Left hindlimb (tissue), 1 donor: ENCODE results near the gene CACNA1C.
"Not testable (repeated sequence)": the region's sequence is repeated elsewhere in the genome, so short reads cannot be mapped to it uniquely, and the experiment has no call there.

Experiments
- DNase-seq: peaks from one replicate; pipeline ENCODE4 v3.0.0-alpha.2; 2018

CACNA1C gene

DNA sequence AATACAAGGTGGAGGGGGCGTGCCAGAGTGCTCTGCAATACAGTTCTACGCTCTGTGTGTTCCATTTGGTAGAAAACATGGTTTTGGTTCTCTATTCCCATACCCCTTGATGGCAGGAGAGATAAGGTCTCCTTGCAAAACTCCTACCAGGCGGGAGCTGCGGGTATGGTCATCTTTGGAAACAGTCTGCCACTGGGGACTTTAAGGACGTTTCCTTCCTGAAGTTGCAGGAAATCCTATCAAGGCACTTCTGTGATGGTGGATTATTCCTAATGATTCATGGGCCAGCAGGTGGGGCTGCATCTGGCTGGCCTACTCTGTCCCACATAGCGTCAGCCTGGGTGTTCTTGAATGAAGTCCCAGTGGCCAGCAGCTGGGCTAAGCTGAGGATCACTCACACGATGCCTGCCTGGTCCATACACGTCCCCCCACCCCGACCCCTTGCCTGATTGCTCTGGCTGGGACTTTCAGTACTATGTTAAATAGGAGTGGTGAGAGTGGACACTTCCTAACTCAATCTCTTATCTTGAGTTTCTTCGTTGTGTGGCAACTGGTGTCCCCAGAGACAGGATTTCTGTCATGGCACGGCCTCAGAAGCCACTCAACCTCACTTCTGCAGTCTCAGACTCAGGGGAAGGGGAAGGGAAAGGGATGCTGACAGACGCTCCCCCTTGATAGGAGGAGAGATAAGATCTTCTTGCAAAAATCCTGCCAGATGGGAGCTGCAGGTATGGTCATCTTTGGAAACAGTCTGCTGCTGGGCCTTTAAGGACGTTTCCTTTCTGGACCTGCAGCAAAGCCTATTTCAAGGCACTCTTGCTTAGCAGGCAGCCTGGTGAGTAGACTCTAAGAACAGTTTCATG, 680.9 kb downstream of the CACNA1C start:
- DNase-seq, result no peak

DNA sequence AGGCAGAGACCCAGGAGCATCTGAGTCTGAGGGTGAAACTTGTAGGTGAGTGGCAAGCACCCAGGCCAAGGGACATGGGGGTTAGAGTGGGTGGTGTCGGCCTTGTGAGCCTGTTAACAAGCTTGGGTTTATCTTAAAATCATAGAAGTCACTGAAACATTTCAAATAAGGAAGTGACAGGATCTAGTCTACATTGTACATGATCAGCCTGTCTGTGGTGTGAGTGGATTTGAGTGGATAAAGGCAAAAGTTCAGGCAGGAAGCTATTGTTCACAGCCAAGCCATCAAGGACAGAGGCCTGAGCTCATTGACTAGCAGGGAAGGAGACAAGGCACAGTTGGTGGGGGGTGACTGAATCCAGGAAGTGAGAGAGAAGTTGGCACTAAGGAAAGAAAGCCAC, 682.6 kb downstream of the CACNA1C start:
- DNase-seq, result no peak

DNA sequence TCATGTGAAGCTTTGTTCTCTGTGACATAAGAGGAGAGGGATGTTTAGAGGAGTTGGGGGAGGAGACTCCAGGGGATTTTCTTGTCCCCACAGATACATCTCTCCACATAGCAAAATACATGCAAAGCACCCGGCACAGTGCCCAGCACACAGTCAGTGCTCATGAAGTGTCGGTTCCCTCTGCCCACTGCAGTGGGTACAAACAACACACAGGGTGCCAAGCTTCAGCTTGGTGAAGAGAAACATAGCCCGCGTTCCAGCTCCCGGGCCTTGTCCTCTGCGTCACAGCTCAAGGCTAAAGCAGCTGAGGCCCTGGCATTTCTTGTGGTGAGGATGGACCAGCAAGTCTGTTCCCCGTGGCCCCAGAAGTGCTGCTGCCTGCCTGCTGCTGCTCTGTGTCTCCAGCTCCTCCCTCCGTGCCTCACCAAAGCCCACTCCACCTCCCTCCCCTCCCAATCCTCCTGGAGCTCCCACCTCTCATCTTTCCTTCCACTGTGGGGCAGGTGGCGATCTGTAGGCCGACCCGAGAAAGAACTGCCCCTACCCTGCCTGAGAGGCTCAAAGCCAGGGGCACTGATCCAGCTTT, 685.0 kb downstream of the CACNA1C start:
- DNase-seq, result no peak

DNA sequence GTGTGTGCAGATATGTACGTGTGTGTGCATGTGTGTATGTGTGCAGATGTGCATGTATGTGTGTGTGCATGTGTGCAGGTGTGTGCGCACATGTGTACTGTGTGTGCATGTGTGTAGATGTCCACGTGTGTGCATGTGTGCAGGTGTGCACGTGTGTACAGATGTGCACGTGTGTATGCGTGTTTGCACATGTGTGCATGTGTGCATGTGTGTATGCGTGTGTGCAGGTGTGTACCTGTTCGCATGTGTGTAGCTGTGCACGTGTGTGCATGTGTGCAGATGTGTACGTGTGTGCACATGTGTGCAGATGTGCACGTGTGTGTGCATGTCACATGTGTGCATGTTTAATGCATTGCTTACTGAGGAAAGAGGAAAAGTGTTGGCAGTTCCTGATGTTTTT, 686.3 kb downstream of the CACNA1C start:
- DNase-seq, result no peak

DNA sequence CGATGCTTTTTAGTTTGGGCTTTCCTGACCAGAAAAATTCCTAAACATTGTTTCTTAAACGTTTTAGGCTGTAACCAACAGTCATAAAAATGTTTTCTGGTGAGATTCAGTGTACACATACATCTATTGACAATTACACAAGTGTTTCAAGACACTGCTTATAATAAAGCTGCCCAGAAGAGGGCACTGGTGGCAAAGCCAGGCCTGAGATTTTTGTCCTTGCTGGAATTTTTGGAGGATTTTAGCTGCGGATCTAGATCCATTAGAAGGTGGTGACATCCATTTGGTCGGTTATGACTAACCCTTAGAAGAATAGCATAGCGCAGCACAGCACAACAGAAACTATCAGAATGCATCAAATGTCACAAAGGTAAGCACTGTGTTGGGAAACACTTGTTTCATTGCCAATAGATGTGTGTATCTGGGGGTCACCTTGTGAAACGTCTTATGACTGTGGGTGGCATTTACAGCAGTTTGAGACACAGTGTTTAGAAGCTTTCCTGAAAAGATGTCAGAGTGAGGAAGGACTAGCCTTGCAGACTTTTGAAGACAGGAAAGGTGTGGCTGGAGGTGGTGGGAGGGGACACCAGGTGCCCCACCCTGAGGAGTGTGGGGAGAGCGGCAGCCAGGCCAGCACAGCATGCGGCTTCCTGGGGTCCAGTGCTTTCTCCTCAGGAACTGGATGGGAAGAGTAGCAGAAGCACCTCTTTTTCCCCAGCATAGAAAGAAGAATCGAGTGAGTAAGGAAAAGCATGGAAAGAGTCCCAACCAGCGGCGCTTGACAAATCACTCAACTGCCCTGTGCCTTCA, 687.2 kb downstream of the CACNA1C start:
- DNase-seq, result no peak

DNA sequence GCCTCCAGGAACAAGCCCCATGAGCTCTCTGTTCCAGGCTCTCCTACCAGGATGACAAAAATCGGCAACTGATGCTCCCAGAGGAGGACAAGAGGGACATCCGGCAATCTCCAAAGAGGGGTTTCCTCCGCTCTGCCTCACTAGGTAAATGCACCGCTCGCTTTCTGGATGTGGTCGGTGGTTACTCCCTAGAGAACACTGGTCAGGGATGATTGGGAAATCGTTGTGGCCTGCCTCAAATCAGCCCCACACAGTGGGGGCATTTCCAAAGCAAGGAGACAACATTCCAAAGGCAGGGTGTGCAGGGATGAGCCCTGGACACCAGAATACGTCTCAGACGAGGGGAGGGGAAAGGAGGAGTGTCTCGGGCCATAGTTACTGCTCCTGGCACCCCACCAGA, 689.2 kb downstream of the CACNA1C start:
- not testable (repeated sequence) for DNase-seq

DNA sequence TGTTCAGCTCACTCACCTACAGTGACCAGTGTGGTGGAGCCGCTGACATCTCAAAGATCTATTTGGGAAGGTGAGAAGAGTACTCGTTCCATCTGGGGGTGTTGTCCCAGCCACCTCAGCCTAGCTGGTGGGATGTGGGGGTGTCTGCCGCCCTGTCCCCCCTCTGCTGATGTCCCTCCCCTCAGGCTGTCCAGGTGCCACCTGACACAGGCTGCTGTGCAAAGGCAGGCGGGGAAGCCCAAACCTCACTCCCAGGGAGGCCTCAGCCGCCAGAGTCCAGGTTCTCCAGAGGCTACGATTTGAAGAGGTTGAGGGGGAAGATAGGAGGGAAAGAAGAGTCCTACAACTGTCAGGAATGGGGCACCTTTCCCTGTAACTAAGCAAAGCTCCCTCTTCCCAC, 690.7 kb downstream of the CACNA1C start:
- DNase-seq, result no peak

DNA sequence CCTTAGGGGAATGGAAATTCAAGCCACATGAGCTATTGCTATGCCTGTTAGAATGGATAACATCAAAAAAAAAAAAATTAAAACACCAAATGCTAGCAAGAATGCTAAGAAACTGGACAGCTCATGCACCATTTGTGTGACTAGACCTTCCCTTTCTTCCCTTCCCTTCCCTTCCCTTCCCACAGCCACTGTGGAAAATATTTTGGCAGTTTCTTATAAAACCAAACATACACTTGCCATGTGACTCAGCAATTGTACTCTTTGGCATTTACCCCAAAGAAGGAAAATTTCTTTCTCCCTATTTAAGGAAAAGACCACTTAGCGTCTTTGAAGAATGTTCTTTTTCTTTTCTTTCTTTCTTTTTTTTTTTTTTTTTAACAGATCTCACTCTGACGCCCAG, 692.9 kb downstream of the CACNA1C start:
- no peak for DNase-seq
